ENCODE measurements around the gene FRG1.
A peak's percentile ranks its signal among the peaks of the same experiment; 100 is the strongest.
"Not testable (repeated sequence)": the region's sequence is repeated elsewhere in the genome, so short reads cannot be mapped to it uniquely, and the experiment has no call there.

Gene FRG1

GRCh38 chr4:189979196-189980047 lies 38.8 kb downstream of the FRG1 start:
- TF ChIP-seq CTCF (conservative IDR thresholded peaks at IDR 0.05; ENCODE audit: low read depth, low read length): no peak
- no peak overlapping the region for H3K4me3 ChIP-seq (IDR thresholded peaks at IDR 0.05; ENCODE audit: insufficient read depth, low read depth, low read length)
- H3K9ac ChIP-seq: no peak overlapping the region
- no peaks in the 10 kb centered on the region for H4K20me1 ChIP-seq (ENCODE audit: insufficient read depth)
- no peak overlapping the region for H2AFZ ChIP-seq (ENCODE audit: low read depth)
- H3K4me2 ChIP-seq: no peak overlapping the region
- H3K4me1 ChIP-seq (ENCODE audit: low read depth, poor library complexity, severe bottlenecking): no peaks in the 10 kb centered on the region
- no peaks in the 10 kb centered on the region for H3K79me2 ChIP-seq (ENCODE audit: insufficient read depth, low read depth)
- H3K27ac ChIP-seq: no peak overlapping the region
- H3K36me3 ChIP-seq (ENCODE audit: insufficient read depth): no peaks in the 10 kb centered on the region
- H3K27me3 ChIP-seq (ENCODE audit: insufficient read depth, low read depth): no peaks in the 10 kb centered on the region

GRCh38 chr4:189980292-189980691 lies 39.6 kb downstream of the FRG1 start:
- H3K27me3 ChIP-seq (ENCODE audit: insufficient read depth, low read depth); H3K4me2 ChIP-seq; H4K20me1 ChIP-seq (ENCODE audit: insufficient read depth); H2AFZ ChIP-seq (ENCODE audit: low read depth); H3K27ac ChIP-seq; H3K36me3 ChIP-seq (ENCODE audit: insufficient read depth); H3K79me2 ChIP-seq (ENCODE audit: insufficient read depth, low read depth); H3K9ac ChIP-seq; H3K4me1 ChIP-seq (ENCODE audit: low read depth, poor library complexity, severe bottlenecking); H3K4me3 ChIP-seq (IDR thresholded peaks at IDR 0.05; ENCODE audit: insufficient read depth, low read depth, low read length): not testable (repeated sequence)
- TF ChIP-seq CTCF (conservative IDR thresholded peaks at IDR 0.05; ENCODE audit: low read depth, low read length): 0 out of 2 replicates have a peak, but pooled peaks have one; percentile 5

GRCh38 chr4:189981970-189982369 lies 41.3 kb downstream of the FRG1 start:
- Histone ChIP-seq H3K79me2 (ENCODE audit: insufficient read depth, low read depth) (no peaks in the 10 kb centered on the region), H4K20me1 (ENCODE audit: insufficient read depth) (no peaks in the 10 kb centered on the region), H2AFZ (ENCODE audit: low read depth) (no peak overlapping the region), H3K36me3 (ENCODE audit: insufficient read depth) (no peaks in the 10 kb centered on the region), H3K4me2 (no peak overlapping the region), H3K27me3 (ENCODE audit: insufficient read depth, low read depth) (no peaks in the 10 kb centered on the region), H3K27ac (no peak overlapping the region), H3K4me3 (IDR thresholded peaks at IDR 0.05; ENCODE audit: insufficient read depth, low read depth, low read length) (no peak overlapping the region), H3K4me1 (ENCODE audit: low read depth, poor library complexity, severe bottlenecking) (no peaks in the 10 kb centered on the region), H3K9ac (no peak overlapping the region)
- TF ChIP-seq CTCF (conservative IDR thresholded peaks at IDR 0.05; ENCODE audit: low read depth, low read length): no peak

- H3K27ac ChIP-seq; H2AFZ ChIP-seq (ENCODE audit: low read depth); H3K4me2 ChIP-seq; H3K9ac ChIP-seq; H3K36me3 ChIP-seq (ENCODE audit: insufficient read depth); H3K4me3 ChIP-seq (IDR thresholded peaks at IDR 0.05; ENCODE audit: insufficient read depth, low read depth, low read length); H4K20me1 ChIP-seq (ENCODE audit: insufficient read depth); H3K27me3 ChIP-seq (ENCODE audit: insufficient read depth, low read depth); H3K4me1 ChIP-seq (ENCODE audit: low read depth, poor library complexity, severe bottlenecking); H3K79me2 ChIP-seq (ENCODE audit: insufficient read depth, low read depth): not testable (repeated sequence)
Observed at GRCh38 chr4:189983916-189984526, 43.3 kb downstream of the FRG1 start.

- H3K27me3 ChIP-seq (ENCODE audit: insufficient read depth, low read depth); H3K9ac ChIP-seq; H3K79me2 ChIP-seq (ENCODE audit: insufficient read depth, low read depth); H2AFZ ChIP-seq (ENCODE audit: low read depth); H3K36me3 ChIP-seq (ENCODE audit: insufficient read depth); H3K27ac ChIP-seq; H3K4me2 ChIP-seq; H3K4me3 ChIP-seq (IDR thresholded peaks at IDR 0.05; ENCODE audit: insufficient read depth, low read depth, low read length); H4K20me1 ChIP-seq (ENCODE audit: insufficient read depth); H3K4me1 ChIP-seq (ENCODE audit: low read depth, poor library complexity, severe bottlenecking): not testable (repeated sequence)
Observed at GRCh38 chr4:189984661-189985060, 44.0 kb downstream of the FRG1 start.

GRCh38 chr4:189985651-189986243 lies 45.1 kb downstream of the FRG1 start:
- not testable (repeated sequence) for H4K20me1 ChIP-seq (ENCODE audit: insufficient read depth); H3K27ac ChIP-seq; H3K4me3 ChIP-seq (IDR thresholded peaks at IDR 0.05; ENCODE audit: insufficient read depth, low read depth, low read length); H2AFZ ChIP-seq (ENCODE audit: low read depth); H3K36me3 ChIP-seq (ENCODE audit: insufficient read depth); H3K4me2 ChIP-seq; H3K79me2 ChIP-seq (ENCODE audit: insufficient read depth, low read depth); H3K4me1 ChIP-seq (ENCODE audit: low read depth, poor library complexity, severe bottlenecking); H3K9ac ChIP-seq; H3K27me3 ChIP-seq (ENCODE audit: insufficient read depth, low read depth)
